H1 (cell line): Measurements from ENCODE around the gene KRTCAP2. TPM values are rescaled to one million over a fixed set of nuclear protein-coding genes. Genes with fewer than 3 reads are reported as not detected.

Source experiments
- CTCF ChIA-PET: fragments of 300-600 bp; sonication (Branson Sonifier 250); formaldehyde crosslinking; loops from one replicate; lab custom pipeline; 2021; ENCODE audit not compliant: partially characterized antibody; lab: Charles Lee
- POLR2A ChIA-PET: fragments of 300-600 bp; sonication (Branson Sonifier 250); formaldehyde crosslinking; loops from one replicate; lab custom pipeline; 2021; ENCODE audit warnings: inconsistent platforms; ENCODE audit not compliant: partially characterized antibody; lab: Charles Lee
- DNase-seq, 2 experiments: peaks; one replicate each; pipeline versions ENCODE4 v3.0.0 to v3.0.0-alpha.2; 2010 to 2022; ENCODE audit warnings: low spot score in 2 of 2, low read depth in 1 of 2, mixed read lengths in 1 of 2
- FAIRE-seq: peaks from 2 replicates; lab custom pipeline; 2011; peaks lifted over from hg19 to GRCh38; lab: Jason Lieb, UNC
- H2AFZ ChIP-seq: 2 replicates; pipeline ENCODE4 v1.8.1; 2012; ENCODE audit warnings: low read length, inconsistent platforms
- H2AK5ac ChIP-seq: 2 replicates; pipeline ENCODE4 v1.6.1; 2013; ENCODE audit warnings: low read depth, low read length
- H2BK120ac ChIP-seq: replicated peaks from 2 replicates; pipeline ENCODE3; 2013; ENCODE audit warnings: low read depth, low read length, inconsistent platforms
- H2BK12ac ChIP-seq: 2 replicates; pipeline ENCODE4 v1.6.1; 2013; ENCODE audit warnings: low read depth, low read length
- H2BK15ac ChIP-seq: 2 replicates; pipeline ENCODE4 v1.6.1; 2013; ENCODE audit warnings: low read length
- H2BK20ac ChIP-seq: 2 replicates; pipeline ENCODE4 v1.6.1; 2013; ENCODE audit warnings: low read length
- H2BK5ac ChIP-seq: 2 replicates; pipeline ENCODE4 v1.6.1; 2013; ENCODE audit warnings: low read depth, low read length
- H3K14ac ChIP-seq: 2 replicates; pipeline ENCODE4 v1.6.1; 2013; ENCODE audit warnings: inconsistent platforms; ENCODE audit not compliant: insufficient read length
- H3K18ac ChIP-seq: 2 replicates; pipeline ENCODE4 v1.6.1; 2013; ENCODE audit warnings: low read length; ENCODE audit errors: extremely low read depth
- H3K23ac ChIP-seq: 2 replicates; pipeline ENCODE4 v1.6.1; 2013; ENCODE audit warnings: inconsistent platforms; ENCODE audit not compliant: insufficient read length
- H3K23me2 ChIP-seq: 2 replicates; pipeline ENCODE4 v1.6.1; 2013; ENCODE audit warnings: low read depth, low read length
- H3K27ac ChIP-seq: 2 replicates; pipeline ENCODE4 v1.6.1; 2011; ENCODE audit warnings: low read depth, low read length, inconsistent platforms
- H3K27me3 ChIP-seq, 4 experiments: replicated peaks in 1 of 4; 1 replicate in 1 of 4; 2 replicates in 3 of 4; pipeline versions ENCODE4 v1.6.1 to v1.8.1; 2011 to 2013; ENCODE audit warnings: low read length in 3 of 4, mild to moderate bottlenecking in 3 of 4, inconsistent platforms in 2 of 4, mixed read lengths in 2 of 4, moderate library complexity in 1 of 4; ENCODE audit not compliant: control insufficient read depth in 3 of 4, insufficient read depth in 3 of 4; ENCODE audit errors: extremely low read depth in 1 of 4
- H3K36me3 ChIP-seq, 4 experiments: 2 replicates each; pipeline versions ENCODE4 v1.6.1 to v1.8.1; 2011 to 2013; ENCODE audit warnings: mild to moderate bottlenecking in 4 of 4, low read length in 3 of 4, moderate library complexity in 2 of 4, control low read depth in 1 of 4, inconsistent platforms in 1 of 4; ENCODE audit not compliant: insufficient read depth in 4 of 4, control insufficient read depth in 2 of 4
- H3K4ac ChIP-seq: replicated peaks from 2 replicates; pipeline ENCODE3; 2013; ENCODE audit warnings: low read length, low read depth, mixed read lengths, inconsistent platforms; ENCODE audit not compliant: insufficient read length
- H3K4me1 ChIP-seq, 4 experiments: replicated peaks in 1 of 4; 1 replicate in 1 of 4; 2 replicates in 3 of 4; pipeline versions ENCODE4 v1.6.1 to v1.8.1; 2011 to 2013; ENCODE audit warnings: low read length in 3 of 4, inconsistent platforms in 2 of 4, mixed read lengths in 1 of 4; ENCODE audit not compliant: insufficient read depth in 4 of 4, control insufficient read depth in 3 of 4
- H3K4me2 ChIP-seq, 2 experiments: 2 replicates each; pipeline versions ENCODE4 v1.6.1 to v1.8.1; 2011 to 2013; ENCODE audit warnings: low read depth in 2 of 2, low read length in 2 of 2, control low read depth in 1 of 2, inconsistent platforms in 1 of 2, mild to moderate bottlenecking in 1 of 2; ENCODE audit not compliant: insufficient read depth in 1 of 2
- H3K4me3 ChIP-seq, 4 experiments: fragments of 200-600, 300-600 bp in 1 of 4; sonication (generic), shearing (Covaris generic), sonication (Bioruptor Twin) in 1 of 4; 2 replicates each; pipeline versions ENCODE4 v1.5.1 to v1.8.1; 2011 to 2016; ENCODE audit warnings: low read length in 4 of 4, low read depth in 3 of 4, control low read depth in 2 of 4, inconsistent platforms in 2 of 4, mild to moderate bottlenecking in 2 of 4, mixed read lengths in 1 of 4, moderate library complexity in 1 of 4; ENCODE audit not compliant: insufficient read depth in 2 of 4; ENCODE audit errors: extremely low read depth in 1 of 4
- H3K56ac ChIP-seq: replicated peaks from 2 replicates; pipeline ENCODE3; 2013; ENCODE audit warnings: low read depth, mild to moderate bottlenecking, mixed read lengths, low read length, inconsistent platforms; ENCODE audit not compliant: insufficient read length
- H3K79me1 ChIP-seq: 2 replicates; pipeline ENCODE4 v1.6.1; 2013; ENCODE audit warnings: low read depth, low read length, control low read depth
- H3K79me2 ChIP-seq, 2 experiments: 2 replicates each; pipeline versions ENCODE4 v1.6.1 to v1.8.1; 2012 to 2013; ENCODE audit warnings: low read length in 2 of 2, mild to moderate bottlenecking in 2 of 2, inconsistent platforms in 1 of 2; ENCODE audit not compliant: insufficient read depth in 2 of 2, control insufficient read depth in 1 of 2
- H3K9ac ChIP-seq, 4 experiments: replicated peaks in 1 of 4; 1 replicate in 1 of 4; 2 replicates in 3 of 4; pipeline versions ENCODE4 v1.6.1 to v1.8.1; 2011 to 2013; ENCODE audit warnings: low read depth in 3 of 4, low read length in 3 of 4, control low read depth in 2 of 4, mild to moderate bottlenecking in 2 of 4, moderate library complexity in 2 of 4, inconsistent platforms in 1 of 4; ENCODE audit errors: extremely low read depth in 1 of 4
- H3K9me3 ChIP-seq, 2 experiments: 2 replicates each; pipeline versions ENCODE4 v1.6.1 to v1.8.1; 2012 to 2013; ENCODE audit warnings: mild to moderate bottlenecking in 2 of 2, moderate library complexity in 2 of 2, control low read depth in 1 of 2, inconsistent platforms in 1 of 2, low read depth in 1 of 2, low read length in 1 of 2, mixed read lengths in 1 of 2; ENCODE audit not compliant: insufficient read depth in 2 of 2
- H4K20me1 ChIP-seq, 2 experiments: replicated peaks in 1 of 2; 2 replicates each; pipeline versions ENCODE3 to v1.8.1; 2011 to 2013; ENCODE audit warnings: inconsistent platforms in 2 of 2, low read length in 2 of 2, mild to moderate bottlenecking in 1 of 2; ENCODE audit not compliant: insufficient read depth in 2 of 2, control insufficient read depth in 1 of 2
- H4K5ac ChIP-seq: 2 replicates; pipeline ENCODE4 v1.6.1; 2013; ENCODE audit warnings: low read length, low read depth, mixed read lengths, inconsistent platforms; ENCODE audit not compliant: insufficient read length
- H4K8ac ChIP-seq: 2 replicates; pipeline ENCODE4 v1.8.0; 2013; ENCODE audit warnings: mild to moderate bottlenecking, moderate library complexity, low read length, inconsistent platforms; ENCODE audit not compliant: insufficient read depth; ENCODE audit errors: extremely low read depth
- H4K91ac ChIP-seq: replicated peaks from 2 replicates; pipeline ENCODE3; 2013; ENCODE audit warnings: low read length, mixed read lengths, inconsistent platforms; ENCODE audit not compliant: insufficient read length
- CREB1 ChIP-seq: IDR thresholded peaks from 2 replicates; pipeline ENCODE4 v1.6.1; 2012; ENCODE audit warnings: inconsistent platforms
- SP2 ChIP-seq: IDR thresholded peaks from 2 replicates; pipeline ENCODE4 v1.6.1; 2012; ENCODE audit warnings: mild to moderate bottlenecking, low read length, inconsistent platforms
- TAF1 ChIP-seq: IDR thresholded peaks from 2 replicates; pipeline ENCODE4 v1.6.1; 2011; ENCODE audit warnings: mild to moderate bottlenecking, low read depth, low read length
- WGBS, 2 experiments: shearing (Covaris generic) in 1 of 2; methylation state at CpG; one replicate each; pipeline versions ENCODE4 v1.1.6 to v1.1.7; 2013 to 2015; ENCODE audit warnings: low lambda C conversion rate in 2 of 2, mixed read lengths in 2 of 2, inconsistent platforms in 1 of 2, low coverage in 1 of 2, missing lambda C conversion rate in 1 of 2; ENCODE audit not compliant: insufficient replicate concordance in 2 of 2, insufficient coverage in 1 of 2, insufficient read length in 1 of 2; ENCODE audit errors: extremely low coverage in 1 of 2, missing lambda C conversion rate in 1 of 2; 5-methylcytosine and 5-hydroxymethylcytosine counted together
- polyA plus RNA-seq, 7 experiments: library from polyadenylated mRNA; depleted of rRNA in 3 of 7; stranded (reverse) in 5 of 7; unstranded in 2 of 7; fragments of >200 nt in 5 of 7; fragments of 200-250 nt in 2 of 7; gene quantifications; 1 replicate in 5 of 7; 2 replicates in 1 of 7; 4 replicates in 1 of 7; pipeline versions ENCODE4 v1.2.1 to v1.2.3, GENCODE V29; 2011 to 2013; ENCODE audit warnings: missing spikeins in 2 of 7, mixed read lengths in 2 of 7
- total RNA-seq: library from RNA; stranded (reverse); fragmentation: NEBNext Ultra II Directional; extraction: Animal tissue kit (Norgen Biotek cat#: 25700); gene quantifications from 2 replicates; pipeline ENCODE4 v1.2.1, GENCODE V29; 2021

KRTCAP2 gene
- total and polyA plus RNA-seq, 2 of the 8 experiments (the other 6 are each of a cell fraction or from before 2014, with no cell fraction given): 146 to 317 TPM

DNA sequence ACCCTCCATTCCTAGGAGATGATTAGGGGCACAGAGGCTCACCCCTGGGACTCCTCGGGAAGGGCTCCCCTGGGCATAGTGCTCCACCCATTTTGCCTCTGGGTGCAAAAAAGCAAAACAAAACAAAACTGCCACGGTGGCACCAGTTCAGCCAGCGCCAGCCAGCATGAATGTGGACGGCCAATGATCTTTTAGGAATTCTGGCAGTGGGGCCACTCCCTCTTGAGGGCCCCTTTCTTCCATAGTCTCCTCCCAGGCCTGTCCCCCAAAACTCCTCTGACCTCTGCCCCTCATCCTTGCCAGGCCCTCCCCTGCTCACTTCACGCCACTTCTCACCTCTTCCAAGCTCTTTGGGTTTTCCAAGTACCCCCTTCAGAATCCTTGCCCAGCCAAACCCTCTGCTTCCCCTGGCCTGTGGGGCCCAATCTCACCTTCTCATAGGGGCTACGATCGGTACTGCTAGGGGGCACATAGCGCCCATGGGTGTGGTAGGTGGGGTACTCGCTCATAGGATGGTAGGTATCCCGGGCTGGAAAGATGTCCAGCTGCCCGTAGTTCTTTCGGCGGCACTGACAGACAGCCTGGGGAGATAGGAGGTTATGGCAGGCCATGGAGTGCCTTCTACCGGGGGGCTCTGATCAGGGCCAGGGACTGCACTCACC lies 13.8 kb upstream of the KRTCAP2 start:
- H3K27me3 ChIP-seq: no peaks in the 10 kb centered on the region
- H4K8ac ChIP-seq: no peak overlapping the region; the same call in 1 of the 2 replicates
- DNase-seq (no peak), FAIRE-seq (no peak)
- H4K5ac ChIP-seq: peak overlapping the region; percentile 23
- H2BK5ac ChIP-seq: 0 out of 2 replicates have a peak overlapping the region, but pooled peaks have one; percentile 7
- ChIA-PET CTCF (interaction anchor here (0.7 to 6.1 kb wide), 3 partner anchors 9 to 143 kb away, joined by 4 to 38 read pairs (median 26); no protein-coding TSS in a partner anchor), POLR2A (interaction anchor here (0.8 to 20.5 kb wide), 6 partner anchors 9 to 216 kb away, joined by 3 to 512 read pairs (median 8); partner anchors contain the start of genes KRTCAP2, MTX1, SCAMP3 and SHC1)
- no peak overlapping the region for H3K4ac ChIP-seq
- peak overlapping the region; percentile 39; the same call in 1 of the 2 replicates for H2AK5ac ChIP-seq
- H2BK120ac ChIP-seq: peak overlapping the region; percentile 6
- H3K27ac ChIP-seq: no peak overlapping the region; the same call in 1 of the 2 replicates
- H2AFZ ChIP-seq: no peak overlapping the region
- H2BK15ac ChIP-seq: no peak overlapping the region
- H3K23ac ChIP-seq: no peak overlapping the region
- peak overlapping the region in 1 of 2 experiments; percentile 54; a peak in 1 of 4 replicates for H3K4me2 ChIP-seq
- H3K36me3 ChIP-seq: peaks cover 0 to 10% (median 5%) of the 10 kb centered on the region in 4 experiments; a peak in 5 of 8 replicates
- H3K79me1 ChIP-seq: no peaks in the 10 kb centered on the region
- H3K4me3 ChIP-seq: no peak overlapping the region
- no peaks in the 10 kb centered on the region for H3K79me2 ChIP-seq
- H2BK12ac ChIP-seq: no peak overlapping the region
- peaks cover 4 to 20% (median 11%) of the 10 kb centered on the region in 4 experiments for H3K4me1 ChIP-seq
- no peak overlapping the region for H4K91ac ChIP-seq
- WGBS, 2 experiments: 84% methylated on average over 14 of the region's 14 CpGs; no CpG with 5 or more reads in 1 of the 2 experiments
- no peak overlapping the region; a peak in 2 of 7 replicates for H3K9ac ChIP-seq
- no peak for TF ChIP-seq SP2
- TF ChIP-seq CREB1: no peak
- no peak for TF ChIP-seq TAF1
- H4K20me1 ChIP-seq: no peaks in the 10 kb centered on the region
- no peaks in the 10 kb centered on the region for H3K9me3 ChIP-seq
- no peak overlapping the region for H3K18ac ChIP-seq
- no peak overlapping the region for H3K14ac ChIP-seq
- no peak overlapping the region for H2BK20ac ChIP-seq
- H3K23me2 ChIP-seq: no peaks in the 10 kb centered on the region; the same call in 1 of the 2 replicates
- H3K56ac ChIP-seq: peak overlapping the region; percentile 17
